Right renal cortex interstitium (tissue), 3 donors: ENCODE data around the gene EXOSC1. TPM values are rescaled to one million over a fixed set of nuclear protein-coding genes. Genes with fewer than 3 reads are reported as not detected.
"Not testable (repeated sequence)": the region's sequence is repeated elsewhere in the genome, so short reads cannot be mapped to it uniquely, and the experiment has no call there.

ENCODE experiments used
- DNase-seq, 3 donors: peaks; one replicate each; pipeline ENCODE4 v3.0.0-alpha.2; 2013; ENCODE audit warnings: low read depth in 3 of 3, low spot score in 2 of 3
- polyA plus RNA-seq, 3 donors: library from polyadenylated mRNA; unstranded; fragments of 120-200 nt; gene quantifications; one replicate each; pipeline ENCODE4 v1.2.1, GENCODE V29; 2013; ENCODE audit not compliant: insufficient read length in 3 of 3

EXOSC1 gene
- polyA plus RNA-seq, 3 donors: 31.8 to 39.7 (median 34.4) TPM

GRCh38 chr10:97459933-97460332, 14.1 kb upstream of the EXOSC1 start:
- DNase-seq: no peak

- no peak for DNase-seq
These were observed 13.3 kb upstream of the EXOSC1 start for GRCh38 chr10:97459111-97459510.

GRCh38 chr10:97456686-97457065, 10.9 kb upstream of the EXOSC1 start:
- no peak for DNase-seq

GRCh38 chr10:97456034-97456685, 10.4 kb upstream of the EXOSC1 start:
- no peak for DNase-seq

- no peak for DNase-seq
These were observed 8.7 kb upstream of the EXOSC1 start for GRCh38 chr10:97454330-97455036.

GRCh38 chr10:97452352-97452751, 6.5 kb upstream of the EXOSC1 start:
- no peak for DNase-seq

- no peak for DNase-seq
These were observed 5.8 kb upstream of the EXOSC1 start for GRCh38 chr10:97451605-97452004.

GRCh38 chr10:97450828-97451227, 5.0 kb upstream of the EXOSC1 start:
- no peak for DNase-seq

GRCh38 chr10:97445357-97445721, 467 bp downstream of the EXOSC1 start:
- DNase-seq: no peak

- no peak for DNase-seq
These were observed 1.6 kb downstream of the EXOSC1 start for GRCh38 chr10:97444212-97444611.

GRCh38 chr10:97442277-97442676, 3.5 kb downstream of the EXOSC1 start:
- DNase-seq: no peak

- no peak for DNase-seq
These were observed 10.6 kb downstream of the EXOSC1 start for GRCh38 chr10:97435211-97435610.

GRCh38 chr10:97434557-97434956, 11.2 kb downstream of the EXOSC1 start:
- no peak for DNase-seq

- no peak for DNase-seq
These were observed 11.8 kb downstream of the EXOSC1 start for GRCh38 chr10:97434055-97434454.

- no peak for DNase-seq
These were observed 17.2 kb downstream of the EXOSC1 start for GRCh38 chr10:97428572-97428981.

- no peak for DNase-seq
These were observed 18.1 kb downstream of the EXOSC1 start for GRCh38 chr10:97427571-97428179.

GRCh38 chr10:97426776-97427570, 18.8 kb downstream of the EXOSC1 start:
- DNase-seq: no peak

GRCh38 chr10:97425964-97426775, 19.6 kb downstream of the EXOSC1 start, which contains the start of gene PGAM1:
Gene PGAM1, plus strand, starts transcription at chr10:97426191. Its CDS starts 117 bp downstream, at chr10:97426308.
- DNase-seq: peak; percentile 88 to 92 (median 90)

- DNase-seq: not testable (repeated sequence)
These were observed 22.1 kb downstream of the EXOSC1 start for GRCh38 chr10:97423757-97424098.

- no peak for DNase-seq
These were observed 29.2 kb downstream of the EXOSC1 start for GRCh38 chr10:97416565-97416964.
